Esophagus squamous epithelium (tissue), 5 donors: Measurements from ENCODE around the gene ABR. TPM values are rescaled to one million over a fixed set of nuclear protein-coding genes. Genes with fewer than 3 reads are reported as not detected.

Source experiments
- DNase-seq: peaks from one replicate; lab custom pipeline; 2025; lab: John Stamatoyannopoulos, UW
- H3K27ac ChIP-seq, 4 donors: fragments of 200-600 bp; sonication (generic); one replicate each; pipeline ENCODE4 v1.5.1; 2016 to 2019; ENCODE audit warnings: mild to moderate bottlenecking in 1 of 4
- H3K27me3 ChIP-seq, 4 donors: fragments of 200-600 bp; sonication (generic); 1 replicate in 3 of 4; 2 replicates in 1 of 4; pipeline versions ENCODE4 v1.5.1 to v1.6.0; 2017 to 2021; ENCODE audit warnings: antibody characterized with exemption in 1 of 4
- H3K36me3 ChIP-seq, 3 donors: fragments of 200-600 bp; sonication (generic); one replicate each; pipeline ENCODE4 v1.5.1; 2016 to 2019
- H3K4me1 ChIP-seq, 3 donors: fragments of 200-600 bp; sonication (generic); one replicate each; pipeline ENCODE4 v1.5.1; 2017 to 2019
- H3K4me3 ChIP-seq, 4 donors: fragments of 200-600 bp; sonication (generic); 1 replicate in 3 of 4; 2 replicates in 1 of 4; pipeline ENCODE4 v1.5.1; 2016 to 2019; ENCODE audit warnings: mild to moderate bottlenecking in 2 of 4, moderate library complexity in 1 of 4
- H3K9me3 ChIP-seq, 3 donors: fragments of 200-600 bp; sonication (generic); one replicate each; pipeline ENCODE4 v1.5.1; 2016 to 2019
- POLR2A ChIP-seq, 4 donors: fragments of 450-650 bp; IDR thresholded peaks; one replicate each; pipeline ENCODE4 v1.6.1; 2017; ENCODE audit warnings: antibody characterized with exemption in 4 of 4, mild to moderate bottlenecking in 4 of 4, moderate library complexity in 3 of 4
- WGBS, 2 donors: methylation state at CpG; one replicate each; pipeline ENCODE4 v1.1.5; 2018; 5-methylcytosine and 5-hydroxymethylcytosine counted together
- intact Hi-C: fragments of 100-400 bp; cut with DNase I; formaldehyde crosslinking; loops from one replicate; pipeline ENCODE4 v1.15.0; 2022
- total RNA-seq, 4 donors: library from RNA; depleted of rRNA; stranded (reverse); fragments of >200 nt; gene quantifications; one replicate each; pipeline ENCODE4 v1.1.0, GENCODE V29; 2016
- TF ChIP-seq, protein P1 (sequence below), 6 experiments: fragments of 450-650 bp in 4 of 6; fragments of 200-600 bp in 2 of 6; sonication (generic) in 2 of 6; IDR thresholded peaks; one replicate each; pipeline ENCODE4 v1.5.1; 2016 to 2019; ENCODE audit warnings: antibody characterized with exemption in 6 of 6, mild to moderate bottlenecking in 4 of 6, moderate library complexity in 4 of 6
- donor health status: DM: yes; HTN: yes; CAD: no.

ABR gene
- total RNA-seq, 4 donors from 2014 or later = 62.1 to 248 (median 75.5) TPM

GRCh38 chr17:1162116-1162855 is 17.5 kb downstream of the ABR start:
- Histone ChIP-seq H3K4me1 (peaks cover 0 to 29% (median 3%) of the 10 kb centered on the region in 3 donors), H3K9me3 (no peaks in the 10 kb centered on the region), H3K36me3 (no peaks in the 10 kb centered on the region), H3K27me3 (no peaks in the 10 kb centered on the region), H3K4me3 (no peak overlapping the region), H3K27ac (no peak overlapping the region)
- DNase-seq = no peak
- no peak for TF ChIP-seq POLR2A (IDR thresholded peaks at IDR 0.05)
- TF ChIP-seq, protein P1, sequence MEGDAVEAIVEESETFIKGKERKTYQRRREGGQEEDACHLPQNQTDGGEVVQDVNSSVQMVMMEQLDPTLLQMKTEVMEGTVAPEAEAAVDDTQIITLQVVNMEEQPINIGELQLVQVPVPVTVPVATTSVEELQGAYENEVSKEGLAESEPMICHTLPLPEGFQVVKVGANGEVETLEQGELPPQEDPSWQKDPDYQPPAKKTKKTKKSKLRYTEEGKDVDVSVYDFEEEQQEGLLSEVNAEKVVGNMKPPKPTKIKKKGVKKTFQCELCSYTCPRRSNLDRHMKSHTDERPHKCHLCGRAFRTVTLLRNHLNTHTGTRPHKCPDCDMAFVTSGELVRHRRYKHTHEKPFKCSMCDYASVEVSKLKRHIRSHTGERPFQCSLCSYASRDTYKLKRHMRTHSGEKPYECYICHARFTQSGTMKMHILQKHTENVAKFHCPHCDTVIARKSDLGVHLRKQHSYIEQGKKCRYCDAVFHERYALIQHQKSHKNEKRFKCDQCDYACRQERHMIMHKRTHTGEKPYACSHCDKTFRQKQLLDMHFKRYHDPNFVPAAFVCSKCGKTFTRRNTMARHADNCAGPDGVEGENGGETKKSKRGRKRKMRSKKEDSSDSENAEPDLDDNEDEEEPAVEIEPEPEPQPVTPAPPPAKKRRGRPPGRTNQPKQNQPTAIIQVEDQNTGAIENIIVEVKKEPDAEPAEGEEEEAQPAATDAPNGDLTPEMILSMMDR (IDR thresholded peaks at IDR 0.05) = no peak
- 85 to 89% methylated on average over 11 to 12 of the region's 16 CpGs for WGBS, 2 donors
- intact Hi-C loops = no loop called here

DNA sequence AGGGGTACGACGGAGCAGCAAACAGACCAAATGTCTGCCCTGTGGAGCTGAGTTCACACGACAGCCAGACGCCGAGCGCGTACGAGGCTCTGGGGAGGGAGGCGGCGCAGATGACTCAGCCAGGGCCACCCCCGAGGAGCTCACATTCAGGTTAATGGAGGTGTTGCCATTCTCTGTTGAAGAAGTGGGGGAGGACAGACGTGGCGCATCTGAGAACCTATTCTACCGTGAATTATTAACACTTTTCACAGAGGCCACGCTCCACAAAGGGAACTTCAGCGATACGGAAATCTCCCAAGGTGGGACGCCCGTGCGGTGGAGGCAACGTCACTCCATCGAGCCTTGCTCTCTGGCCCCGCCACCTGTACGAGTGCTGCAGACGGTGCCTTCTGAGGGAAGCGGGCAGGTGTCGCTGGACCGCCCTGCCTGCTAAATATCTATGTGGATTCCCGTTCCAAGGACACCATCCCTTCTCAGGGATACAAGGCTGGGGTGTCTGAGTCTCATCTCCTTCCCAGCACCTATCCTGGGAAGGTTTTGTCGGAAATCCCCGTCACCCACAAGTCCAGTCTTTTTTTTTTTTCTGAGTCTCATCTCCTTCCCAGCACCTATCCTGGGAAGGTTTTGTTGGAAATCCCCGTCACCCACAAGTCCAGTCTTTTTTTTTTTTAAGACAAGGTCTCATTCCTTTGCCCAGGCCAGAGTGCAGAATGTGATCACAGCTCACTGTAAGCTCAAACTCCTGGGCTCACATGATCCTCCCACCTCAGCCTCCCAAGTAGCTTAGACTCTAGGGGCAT is 19.0 kb downstream of the ABR start:
- no peak for DNase-seq
- Histone ChIP-seq H3K4me3 (no peak overlapping the region), H3K9me3 (no peaks in the 10 kb centered on the region), H3K27me3 (no peaks in the 10 kb centered on the region), H3K27ac (no peak overlapping the region), H3K4me1 (peaks cover 0 to 14% (median 0%) of the 10 kb centered on the region in 3 donors), H3K36me3 (no peaks in the 10 kb centered on the region)
- 88 to 90% methylated on average over 22 to 32 of the region's 32 CpGs for WGBS, 2 donors
- intact Hi-C loops = no loop called here
- TF ChIP-seq, protein P1 (IDR thresholded peaks at IDR 0.05) = no peak

DNA sequence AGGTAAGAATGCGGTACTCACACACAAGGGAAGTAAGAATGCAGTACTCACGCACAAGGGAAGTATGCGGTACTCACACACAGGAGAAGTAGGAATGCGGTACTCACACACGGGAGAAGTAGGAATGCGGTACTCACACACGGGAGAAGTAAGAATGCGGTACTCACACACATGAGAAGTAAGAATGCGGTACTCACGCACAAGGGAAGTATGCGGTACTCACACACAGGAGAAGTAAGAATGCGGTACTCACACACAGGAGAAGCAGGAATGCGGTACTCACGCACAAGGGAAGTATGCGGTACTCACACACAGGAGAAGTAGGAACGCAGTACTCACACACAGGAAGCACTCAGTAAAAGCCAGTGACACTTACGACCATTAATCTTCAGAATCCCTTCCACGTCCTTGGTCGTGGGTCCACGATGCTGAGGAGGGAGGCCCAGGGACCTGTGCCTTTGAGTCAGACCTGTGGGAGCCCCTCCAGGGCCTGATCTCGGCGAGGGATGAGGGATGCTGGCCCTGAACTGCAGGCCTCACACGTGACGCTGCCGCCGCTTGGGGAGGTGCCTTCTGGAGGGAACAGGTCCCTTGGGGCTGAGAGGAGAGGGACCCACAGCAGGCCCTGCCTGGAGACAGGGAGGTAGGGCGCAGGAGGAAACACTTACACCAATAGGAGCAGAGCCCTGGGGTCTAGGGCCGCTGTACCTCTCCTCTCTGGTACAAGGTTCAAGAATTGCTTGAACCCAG is 20.2 kb downstream of the ABR start:
- intact Hi-C loops = no loop called here
- TF ChIP-seq, protein P1 (IDR thresholded peaks at IDR 0.05) = no peak
- H3K4me1 ChIP-seq = peaks cover 0 to 6% (median 0%) of the 10 kb centered on the region in 3 donors
- H3K27me3 ChIP-seq = no peaks in the 10 kb centered on the region
- H3K27ac ChIP-seq = no peak overlapping the region
- no peak for DNase-seq
- H3K9me3 ChIP-seq = no peaks in the 10 kb centered on the region
- H3K36me3 ChIP-seq = no peaks in the 10 kb centered on the region
- no peak overlapping the region for H3K4me3 ChIP-seq
- 84 to 91% methylated on average over 18 to 24 of the region's 28 CpGs for WGBS, 2 donors

GRCh38 chr17:1158879-1159278 is 20.9 kb downstream of the ABR start:
- no peak overlapping the region for H3K4me3 ChIP-seq
- DNase-seq = no peak
- TF ChIP-seq, protein P1 (IDR thresholded peaks at IDR 0.05) = no peak
- no peak for TF ChIP-seq POLR2A (IDR thresholded peaks at IDR 0.05)
- 85 to 93% methylated on average over 7 to 8 of the region's 8 CpGs for WGBS, 2 donors
- peaks cover 0 to 11% (median 0%) of the 10 kb centered on the region in 3 donors for H3K4me1 ChIP-seq
- H3K9me3 ChIP-seq = no peaks in the 10 kb centered on the region
- no peaks in the 10 kb centered on the region for H3K27me3 ChIP-seq
- H3K36me3 ChIP-seq = no peaks in the 10 kb centered on the region
- H3K27ac ChIP-seq = no peak overlapping the region
- intact Hi-C loops = no loop called here
